SK-N-SH (cell line): ENCODE data around the gene CACNB3.

ENCODE experiments used
- GATA2 ChIP-seq: sonication (generic); formaldehyde crosslinking; IDR thresholded peaks from 2 replicates; pipeline ENCODE4 v1.5.0; 2020; ENCODE audit warnings: mild to moderate bottlenecking, missing genetic modification reagents
- TF ChIP-seq, protein P1 (sequence below): IDR thresholded peaks from 2 replicates; pipeline ENCODE4 v1.4.0; 2012; ENCODE audit warnings: low read depth, borderline replicate concordance
- TF ChIP-seq, protein P2 (sequence below): IDR thresholded peaks from 2 replicates; pipeline ENCODE4 v1.6.1; 2012; ENCODE audit warnings: mild to moderate bottlenecking, low read depth, low read length, moderate library complexity

DNA sequence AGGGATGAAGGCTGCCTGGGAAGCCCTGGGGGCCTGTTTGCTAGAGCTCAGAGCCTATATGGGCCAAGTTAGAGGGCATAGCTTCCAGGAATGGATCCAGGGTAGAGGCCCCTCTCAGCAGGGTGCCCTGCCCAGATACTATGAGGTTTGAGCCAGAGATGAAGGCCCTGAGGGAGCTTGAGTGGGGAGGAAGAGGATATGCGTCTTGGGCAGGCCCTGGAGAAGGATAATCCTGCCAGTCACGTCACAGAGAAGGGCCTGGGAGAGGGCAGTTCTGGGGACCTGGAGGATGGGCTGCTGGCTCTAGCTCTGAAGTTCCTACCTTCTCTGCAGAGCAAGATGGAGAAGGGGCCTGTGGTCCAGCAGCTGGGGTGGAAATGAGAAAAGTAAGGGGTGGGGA lies 5.9 kb upstream of the CACNB3 start:
- TF ChIP-seq, protein P1, sequence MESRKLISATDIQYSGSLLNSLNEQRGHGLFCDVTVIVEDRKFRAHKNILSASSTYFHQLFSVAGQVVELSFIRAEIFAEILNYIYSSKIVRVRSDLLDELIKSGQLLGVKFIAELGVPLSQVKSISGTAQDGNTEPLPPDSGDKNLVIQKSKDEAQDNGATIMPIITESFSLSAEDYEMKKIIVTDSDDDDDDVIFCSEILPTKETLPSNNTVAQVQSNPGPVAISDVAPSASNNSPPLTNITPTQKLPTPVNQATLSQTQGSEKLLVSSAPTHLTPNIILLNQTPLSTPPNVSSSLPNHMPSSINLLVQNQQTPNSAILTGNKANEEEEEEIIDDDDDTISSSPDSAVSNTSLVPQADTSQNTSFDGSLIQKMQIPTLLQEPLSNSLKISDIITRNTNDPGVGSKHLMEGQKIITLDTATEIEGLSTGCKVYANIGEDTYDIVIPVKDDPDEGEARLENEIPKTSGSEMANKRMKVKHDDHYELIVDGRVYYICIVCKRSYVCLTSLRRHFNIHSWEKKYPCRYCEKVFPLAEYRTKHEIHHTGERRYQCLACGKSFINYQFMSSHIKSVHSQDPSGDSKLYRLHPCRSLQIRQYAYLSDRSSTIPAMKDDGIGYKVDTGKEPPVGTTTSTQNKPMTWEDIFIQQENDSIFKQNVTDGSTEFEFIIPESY: no peak
- no peak for TF ChIP-seq GATA2 (CRISPR knock-in tag)
- TF ChIP-seq, protein P2, sequence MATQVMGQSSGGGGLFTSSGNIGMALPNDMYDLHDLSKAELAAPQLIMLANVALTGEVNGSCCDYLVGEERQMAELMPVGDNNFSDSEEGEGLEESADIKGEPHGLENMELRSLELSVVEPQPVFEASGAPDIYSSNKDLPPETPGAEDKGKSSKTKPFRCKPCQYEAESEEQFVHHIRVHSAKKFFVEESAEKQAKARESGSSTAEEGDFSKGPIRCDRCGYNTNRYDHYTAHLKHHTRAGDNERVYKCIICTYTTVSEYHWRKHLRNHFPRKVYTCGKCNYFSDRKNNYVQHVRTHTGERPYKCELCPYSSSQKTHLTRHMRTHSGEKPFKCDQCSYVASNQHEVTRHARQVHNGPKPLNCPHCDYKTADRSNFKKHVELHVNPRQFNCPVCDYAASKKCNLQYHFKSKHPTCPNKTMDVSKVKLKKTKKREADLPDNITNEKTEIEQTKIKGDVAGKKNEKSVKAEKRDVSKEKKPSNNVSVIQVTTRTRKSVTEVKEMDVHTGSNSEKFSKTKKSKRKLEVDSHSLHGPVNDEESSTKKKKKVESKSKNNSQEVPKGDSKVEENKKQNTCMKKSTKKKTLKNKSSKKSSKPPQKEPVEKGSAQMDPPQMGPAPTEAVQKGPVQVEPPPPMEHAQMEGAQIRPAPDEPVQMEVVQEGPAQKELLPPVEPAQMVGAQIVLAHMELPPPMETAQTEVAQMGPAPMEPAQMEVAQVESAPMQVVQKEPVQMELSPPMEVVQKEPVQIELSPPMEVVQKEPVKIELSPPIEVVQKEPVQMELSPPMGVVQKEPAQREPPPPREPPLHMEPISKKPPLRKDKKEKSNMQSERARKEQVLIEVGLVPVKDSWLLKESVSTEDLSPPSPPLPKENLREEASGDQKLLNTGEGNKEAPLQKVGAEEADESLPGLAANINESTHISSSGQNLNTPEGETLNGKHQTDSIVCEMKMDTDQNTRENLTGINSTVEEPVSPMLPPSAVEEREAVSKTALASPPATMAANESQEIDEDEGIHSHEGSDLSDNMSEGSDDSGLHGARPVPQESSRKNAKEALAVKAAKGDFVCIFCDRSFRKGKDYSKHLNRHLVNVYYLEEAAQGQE: no peak
